ENCODE data around the gene EIF2B2.

EIF2B2 gene

GRCh38 chr14:74973905-74974363 lies 28.8 kb upstream of the EIF2B2 start:
- DNase-seq (ENCODE audit: low read depth in 2 of 2), result no peak

- DNase-seq (ENCODE audit: low read depth in 2 of 2), result no peak
Observed at GRCh38 chr14:74974364-74975058, 28.2 kb upstream of the EIF2B2 start.

- no peak for DNase-seq (ENCODE audit: low read depth in 2 of 2)
Observed at GRCh38 chr14:74975059-74975810, 27.5 kb upstream of the EIF2B2 start.

GRCh38 chr14:74976264-74977113 lies 26.2 kb upstream of the EIF2B2 start:
- no peak for DNase-seq (ENCODE audit: low read depth in 2 of 2)

- no peak for DNase-seq (ENCODE audit: low read depth in 2 of 2)
Observed at GRCh38 chr14:74977164-74977900, 25.4 kb upstream of the EIF2B2 start.

GRCh38 chr14:74977901-74978385 lies 24.8 kb upstream of the EIF2B2 start:
- no peak for DNase-seq (ENCODE audit: low read depth in 2 of 2)

GRCh38 chr14:74978416-74978947 lies 24.2 kb upstream of the EIF2B2 start:
- DNase-seq (ENCODE audit: low read depth in 2 of 2), result no peak

- no peak for DNase-seq (ENCODE audit: low read depth in 2 of 2)
Observed at GRCh38 chr14:74979029-74979428, 23.7 kb upstream of the EIF2B2 start.

GRCh38 chr14:74979442-74980397 lies 23.0 kb upstream of the EIF2B2 start:
- no peak for DNase-seq (ENCODE audit: low read depth in 2 of 2)

GRCh38 chr14:74980398-74980730 lies 22.4 kb upstream of the EIF2B2 start:
- DNase-seq (ENCODE audit: low read depth in 2 of 2), result no peak

GRCh38 chr14:74980731-74981461 lies 21.8 kb upstream of the EIF2B2 start:
- no peak for DNase-seq (ENCODE audit: low read depth in 2 of 2)

GRCh38 chr14:74981462-74981782 lies 21.3 kb upstream of the EIF2B2 start:
- DNase-seq (ENCODE audit: low read depth in 2 of 2), result no peak

GRCh38 chr14:74981833-74982232 lies 20.9 kb upstream of the EIF2B2 start:
- DNase-seq (ENCODE audit: low read depth in 2 of 2), result no peak

GRCh38 chr14:74982661-74983060 lies 20.1 kb upstream of the EIF2B2 start:
- DNase-seq (ENCODE audit: low read depth in 2 of 2), result no peak

- DNase-seq (ENCODE audit: low read depth in 2 of 2), result no peak
Observed at GRCh38 chr14:74983343-74983742, 19.4 kb upstream of the EIF2B2 start.

GRCh38 chr14:74984236-74985027 lies 18.3 kb upstream of the EIF2B2 start:
- DNase-seq (ENCODE audit: low read depth in 2 of 2), result no peak

GRCh38 chr14:74985028-74985310 lies 17.8 kb upstream of the EIF2B2 start:
- DNase-seq (ENCODE audit: low read depth in 2 of 2), result no peak

- DNase-seq (ENCODE audit: low read depth in 2 of 2), result no peak
Observed at GRCh38 chr14:74985806-74986205, 16.9 kb upstream of the EIF2B2 start.

GRCh38 chr14:74988131-74988530 lies 14.6 kb upstream of the EIF2B2 start:
- no peak for DNase-seq (ENCODE audit: low read depth in 2 of 2)
